ENCODE results near the gene STAT6. TPM values are rescaled to one million over a fixed set of nuclear protein-coding genes. Genes with fewer than 3 reads are reported as not detected.

Gene STAT6
- total RNA-seq, 2 experiments from 2014 or later = 239 to 242 TPM

GRCh38 chr12:57101892-57102695 lies 9.1 kb downstream of the STAT6 start:
- CTCF ChIA-PET = interaction anchor here (1.0 to 6.0 kb wide), 3 partner anchors 9 to 39 kb away, joined by 3 to 46 read pairs (median 4); partner anchors contain the start of gene STAT6
- no peak for DNase-seq
- peak overlapping the region; percentile 57 for H3K27ac Mint-ChIP-seq
- peaks cover 58% of the 10 kb centered on the region for H3K36me3 Mint-ChIP-seq (ENCODE audit: low read depth)
- H3K27me3 Mint-ChIP-seq = no peaks in the 10 kb centered on the region
- no peak overlapping the region for H3K4me3 Mint-ChIP-seq
- POLR2A ChIA-PET = no interaction called here
- no peaks in the 10 kb centered on the region for H3K9me3 Mint-ChIP-seq
- H3K4me1 Mint-ChIP-seq = peaks cover 56% of the 10 kb centered on the region

DNA sequence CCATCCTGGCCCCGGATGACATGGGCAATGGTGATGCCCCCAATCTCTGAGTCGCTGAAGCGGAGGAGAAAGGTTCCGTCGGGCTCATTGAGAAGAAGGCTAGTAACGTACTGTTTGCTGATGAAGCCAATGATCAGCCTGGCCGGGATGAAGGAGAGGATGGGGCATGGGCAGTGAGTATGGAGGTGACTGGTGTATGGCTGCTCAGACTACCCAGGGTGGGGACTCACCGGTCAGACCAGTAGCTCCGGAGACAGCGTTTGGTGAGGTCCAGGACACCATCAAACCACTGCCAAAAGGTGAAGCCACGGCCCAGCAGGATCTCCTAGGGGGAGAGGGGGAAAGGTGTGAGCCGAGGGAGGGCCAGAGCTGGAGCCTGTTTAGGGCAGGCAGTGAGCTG lies 11.4 kb downstream of the STAT6 start:
- Mint-ChIP-seq H3K36me3 (ENCODE audit: low read depth) (peaks cover 53% of the 10 kb centered on the region), H3K9me3 (no peaks in the 10 kb centered on the region), H3K27ac (peak overlapping the region; percentile 89), H3K27me3 (no peaks in the 10 kb centered on the region), H3K4me3 (no peak overlapping the region), H3K4me1 (peaks cover 56% of the 10 kb centered on the region)
- DNase-seq = no peak
- ChIA-PET POLR2A (interaction anchor here (1.0 kb wide), 1 partner anchor 12 kb away, joined by 6 read pairs; the partner anchor contains the start of gene STAT6), CTCF (interaction anchor here (1.0 to 6.0 kb wide), 5 partner anchors 8 to 372 kb away, joined by 3 to 46 read pairs (median 9); partner anchors contain the start of gene STAT6)

- POLR2A ChIA-PET = interaction anchor here (1.0 kb wide), 1 partner anchor 13 kb away, joined by 6 read pairs; the partner anchor contains the start of gene STAT6
- Mint-ChIP-seq H3K27me3 (no peaks in the 10 kb centered on the region), H3K36me3 (ENCODE audit: low read depth) (peaks cover 49% of the 10 kb centered on the region)
These were observed 12.0 kb downstream of the STAT6 start for GRCh38 chr12:57099047-57099714.

DNA sequence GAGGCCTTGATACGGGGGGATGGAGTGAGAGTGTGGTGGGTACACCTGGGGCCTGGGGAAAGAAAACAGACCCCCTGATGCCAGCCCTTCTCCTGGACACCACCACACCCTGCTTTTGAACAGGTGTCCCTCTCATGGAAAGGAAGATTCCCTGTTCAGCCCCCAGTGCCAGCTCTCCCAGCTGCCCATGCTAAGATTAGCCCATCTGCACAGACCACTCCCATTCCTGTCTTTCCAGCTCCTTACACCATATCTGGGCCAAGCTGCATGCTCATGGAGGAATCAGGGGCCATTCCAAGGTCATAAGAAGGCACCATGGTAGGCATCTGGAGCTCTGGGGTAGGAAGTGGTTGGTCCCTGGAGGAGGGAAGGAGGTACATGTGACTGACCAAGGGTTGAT lies 12.6 kb downstream of the STAT6 start:
- Mint-ChIP-seq H3K27ac (no peak overlapping the region), H3K9me3 (no peaks in the 10 kb centered on the region), H3K27me3 (no peaks in the 10 kb centered on the region), H3K4me3 (no peak overlapping the region), H3K4me1 (peaks cover 55% of the 10 kb centered on the region), H3K36me3 (ENCODE audit: low read depth) (peaks cover 47% of the 10 kb centered on the region)
- ChIA-PET CTCF (interaction anchor here (0.8 to 6.0 kb wide), 10 partner anchors 8 to 371 kb away, joined by 3 to 46 read pairs (median 4); partner anchors contain the start of genes LRP1 and STAT6), POLR2A (interaction anchor here (1.0 kb wide), 1 partner anchor 13 kb away, joined by 6 read pairs; the partner anchor contains the start of gene STAT6)
- DNase-seq = no peak

More at GRCh38 chr12:57099047-57099714, 12.0 kb downstream of the STAT6 start:
- CTCF ChIA-PET = interaction anchor here (0.8 to 6.0 kb wide), 8 partner anchors 8 to 372 kb away, joined by 3 to 46 read pairs (median 4); partner anchors contain the start of gene STAT6
- no peak for DNase-seq
- H3K9me3 Mint-ChIP-seq = no peaks in the 10 kb centered on the region
- H3K4me3 Mint-ChIP-seq = no peak overlapping the region
- peaks cover 56% of the 10 kb centered on the region for H3K4me1 Mint-ChIP-seq
- peak overlapping the region; percentile 55 for H3K27ac Mint-ChIP-seq

DNA sequence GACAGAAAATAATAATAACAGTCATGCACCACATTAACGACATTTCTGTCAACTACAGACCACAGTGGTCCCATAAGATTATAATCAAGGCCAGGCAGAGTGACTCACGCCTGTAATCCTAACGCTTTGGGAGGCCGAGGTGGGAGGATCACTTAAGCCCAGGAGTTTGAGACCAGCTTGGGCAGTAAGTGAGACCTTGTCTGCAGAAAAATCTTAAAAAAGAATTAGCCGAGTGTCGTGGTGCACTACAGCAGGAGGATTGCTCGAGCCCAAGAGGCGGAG lies 13.7 kb downstream of the STAT6 start:
- Mint-ChIP-seq H3K36me3 (ENCODE audit: low read depth) (peaks cover 48% of the 10 kb centered on the region), H3K4me1 (peaks cover 62% of the 10 kb centered on the region)
- CTCF ChIA-PET = interaction anchor here (0.7 to 6.0 kb wide), 5 partner anchors 8 to 28 kb away, joined by 3 to 46 read pairs (median 6); partner anchors contain the start of genes NAB2 and STAT6

GRCh38 chr12:57096748-57097553 lies 14.2 kb downstream of the STAT6 start:
- no peak overlapping the region for H3K4me3 Mint-ChIP-seq
- H3K36me3 Mint-ChIP-seq (ENCODE audit: low read depth) = peaks cover 43% of the 10 kb centered on the region
- DNase-seq = no peak
- H3K4me1 Mint-ChIP-seq = peaks cover 58% of the 10 kb centered on the region
- ChIA-PET CTCF (interaction anchor here (0.6 to 6.0 kb wide), 8 partner anchors 8 to 345 kb away, joined by 3 to 46 read pairs (median 6); partner anchors contain the start of genes PRIM1 and STAT6), POLR2A (interaction anchor here (0.7 kb wide), 1 partner anchor 13 kb away, joined by 3 read pairs; no protein-coding TSS in a partner anchor)
- H3K9me3 Mint-ChIP-seq = no peaks in the 10 kb centered on the region
- peak overlapping the region; percentile 68 for H3K27ac Mint-ChIP-seq
- H3K27me3 Mint-ChIP-seq = no peaks in the 10 kb centered on the region

More for the DNA sequence above, 13.7 kb downstream of the STAT6 start:
- POLR2A ChIA-PET = no interaction called here
- no peak for DNase-seq
- no peak overlapping the region for H3K4me3 Mint-ChIP-seq
- no peaks in the 10 kb centered on the region for H3K27me3 Mint-ChIP-seq
- no peak overlapping the region for H3K27ac Mint-ChIP-seq
- no peaks in the 10 kb centered on the region for H3K9me3 Mint-ChIP-seq

DNA sequence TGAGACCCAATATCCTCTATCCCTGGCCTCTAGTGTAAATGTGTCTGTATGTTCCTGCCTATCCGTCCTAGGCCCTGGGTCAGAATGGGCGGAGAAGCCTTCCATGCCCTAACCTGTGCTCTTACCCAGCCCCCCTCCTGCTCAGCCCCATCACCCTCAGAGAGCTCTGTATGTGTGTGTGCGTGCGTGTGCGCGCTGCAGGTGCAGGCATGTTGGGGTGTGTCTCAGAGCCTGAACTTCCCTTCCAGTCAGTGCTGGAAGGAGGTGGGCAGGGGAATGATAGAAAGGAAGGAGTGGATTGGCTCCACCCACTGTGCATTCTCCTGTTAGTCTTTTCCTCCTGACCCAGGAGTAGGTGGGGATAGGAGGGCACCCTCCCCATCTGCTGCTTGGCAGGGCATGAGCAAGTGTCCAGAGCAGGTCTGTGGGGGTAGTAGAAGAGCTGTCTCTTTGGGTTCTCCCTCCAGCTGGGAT lies 15.0 kb downstream of the STAT6 start:
- peaks cover 43% of the 10 kb centered on the region for H3K36me3 Mint-ChIP-seq (ENCODE audit: low read depth)
- no peaks in the 10 kb centered on the region for H3K9me3 Mint-ChIP-seq
- H3K4me1 Mint-ChIP-seq = peaks cover 60% of the 10 kb centered on the region
- H3K4me3 Mint-ChIP-seq = no peak overlapping the region
- POLR2A ChIA-PET = no interaction called here
- CTCF ChIA-PET = interaction anchor here (0.6 to 4.5 kb wide), 7 partner anchors 9 to 344 kb away, joined by 3 to 15 read pairs (median 3); partner anchors contain the start of genes NEMP1 and PRIM1
- DNase-seq = no peak
- H3K27me3 Mint-ChIP-seq = no peaks in the 10 kb centered on the region
- H3K27ac Mint-ChIP-seq = peak overlapping the region; percentile 68

DNA sequence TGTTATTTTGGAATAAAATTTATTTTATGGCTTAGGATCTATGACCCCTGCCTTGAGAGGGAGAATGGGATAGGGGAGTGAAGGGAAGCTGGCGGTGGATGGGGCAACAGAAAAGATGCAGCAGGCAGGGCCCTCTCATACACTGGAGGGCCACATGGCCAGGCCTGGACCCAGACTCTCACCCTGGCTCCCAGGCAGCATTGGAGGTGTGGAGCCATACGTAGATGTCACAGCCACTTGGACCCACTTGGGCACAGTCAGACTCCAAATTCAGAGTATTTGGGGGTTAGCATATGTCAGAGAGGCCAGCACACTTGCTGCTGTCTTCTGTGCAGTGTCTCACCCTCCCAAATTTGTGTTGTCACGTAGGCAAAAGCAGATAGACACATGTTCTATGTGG lies 15.7 kb downstream of the STAT6 start:
- Mint-ChIP-seq H3K36me3 (ENCODE audit: low read depth) (peaks cover 43% of the 10 kb centered on the region), H3K4me1 (peaks cover 62% of the 10 kb centered on the region), H3K27me3 (no peaks in the 10 kb centered on the region), H3K27ac (peak overlapping the region; percentile 70), H3K9me3 (no peaks in the 10 kb centered on the region), H3K4me3 (no peak overlapping the region)
- POLR2A ChIA-PET = no interaction called here
- DNase-seq = no peak
- CTCF ChIA-PET = interaction anchor here (0.8 to 4.5 kb wide), 4 partner anchors 10 to 22 kb away, joined by 3 to 15 read pairs (median 5); partner anchors contain the start of gene NEMP1

GRCh38 chr12:57094208-57095160 lies 16.7 kb downstream of the STAT6 start:
- Mint-ChIP-seq H3K4me3 (no peak overlapping the region), H3K27me3 (no peaks in the 10 kb centered on the region), H3K4me1 (peaks cover 60% of the 10 kb centered on the region), H3K36me3 (ENCODE audit: low read depth) (peaks cover 34% of the 10 kb centered on the region), H3K9me3 (no peaks in the 10 kb centered on the region), H3K27ac (peak overlapping the region; percentile 70)
- ChIA-PET CTCF (interaction anchor here (0.6 to 6.7 kb wide), 11 partner anchors 13 to 440 kb away, joined by 3 to 90 read pairs (median 4); partner anchors contain the start of genes NEMP1 and STAT6), POLR2A (interaction anchor here (0.6 kb wide), 1 partner anchor 16 kb away, joined by 4 read pairs; the partner anchor contains the start of gene NEMP1)
- DNase-seq = no peak

GRCh38 chr12:57093415-57094207 lies 17.6 kb downstream of the STAT6 start:
- H3K27ac Mint-ChIP-seq = peak overlapping the region; percentile 89
- H3K36me3 Mint-ChIP-seq (ENCODE audit: low read depth) = peaks cover 25% of the 10 kb centered on the region
- no peaks in the 10 kb centered on the region for H3K27me3 Mint-ChIP-seq
- peak; percentile 52 for DNase-seq
- H3K4me3 Mint-ChIP-seq = no peak overlapping the region
- no peaks in the 10 kb centered on the region for H3K9me3 Mint-ChIP-seq
- peaks cover 56% of the 10 kb centered on the region for H3K4me1 Mint-ChIP-seq
- ChIA-PET POLR2A (interaction anchor here (0.6 kb wide), 1 partner anchor 15 kb away, joined by 4 read pairs; the partner anchor contains the start of gene NEMP1), CTCF (interaction anchor here (0.6 to 6.7 kb wide), 14 partner anchors 14 to 1319 kb away, joined by 3 to 90 read pairs (median 4); partner anchors contain the start of genes NEMP1, STAT6 and ZBTB39)

Measured in activated CD4-positive, alpha-beta T cell treated with anti-CD3 and anti-CD28 coated beads, Interleukin-2, amount 10 ng/mL, durations not matched to agents 7 days and 5 days (primary cell).